SW 1271 (cell line): ENCODE measurements around the gene CRY1.
"Not testable (repeated sequence)": the region's sequence is repeated elsewhere in the genome, so short reads cannot be mapped to it uniquely, and the experiment has no call there.

Experiments
- DNase-seq, 2 experiments: peaks; one replicate each; lab custom pipeline; 2025; lab: John Stamatoyannopoulos, UW

CRY1 gene

GRCh38 chr12:107066691-107067090 is 26.7 kb downstream of the CRY1 start:
- no peak for DNase-seq

GRCh38 chr12:107064687-107065086 is 28.7 kb downstream of the CRY1 start:
- no peak for DNase-seq

- DNase-seq = no peak
Observed at GRCh38 chr12:107064243-107064642, 29.1 kb downstream of the CRY1 start.

- DNase-seq = no peak
Observed at GRCh38 chr12:107058190-107058589, 35.2 kb downstream of the CRY1 start.

GRCh38 chr12:107057071-107057834 is 36.1 kb downstream of the CRY1 start:
- no peak for DNase-seq

GRCh38 chr12:107053709-107054108 is 39.6 kb downstream of the CRY1 start:
- DNase-seq = no peak

- DNase-seq = no peak
Observed at GRCh38 chr12:107045186-107045585, 48.2 kb downstream of the CRY1 start.

GRCh38 chr12:107042801-107043200 is 50.5 kb downstream of the CRY1 start:
- DNase-seq = no peak

GRCh38 chr12:107035733-107036132 is 57.6 kb downstream of the CRY1 start:
- no peak for DNase-seq

GRCh38 chr12:107033758-107034739 is 59.3 kb downstream of the CRY1 start:
- DNase-seq = no peak

- no peak for DNase-seq
Observed at GRCh38 chr12:107032266-107032665, 61.1 kb downstream of the CRY1 start.

- no peak for DNase-seq
Observed at GRCh38 chr12:107031061-107031460, 62.3 kb downstream of the CRY1 start.

GRCh38 chr12:107029081-107029480 is 64.3 kb downstream of the CRY1 start:
- no peak for DNase-seq

- DNase-seq = peak; percentile 40 to 89
Observed at GRCh38 chr12:107027636-107028053, 65.7 kb downstream of the CRY1 start.

- no peak for DNase-seq
Observed at GRCh38 chr12:107026806-107027635, 66.3 kb downstream of the CRY1 start.

- not testable (repeated sequence) for DNase-seq
Observed at GRCh38 chr12:107026356-107026755, 67.0 kb downstream of the CRY1 start.

GRCh38 chr12:107025671-107026070 is 67.7 kb downstream of the CRY1 start:
- no peak for DNase-seq

- no peak for DNase-seq
Observed at GRCh38 chr12:107019546-107019945, 73.8 kb downstream of the CRY1 start.

- no peak for DNase-seq
Observed at GRCh38 chr12:107017042-107017441, 76.3 kb downstream of the CRY1 start.

- peak in 1 of 2 experiments; percentile 8 for DNase-seq
Observed at GRCh38 chr12:107014055-107014454, 79.3 kb downstream of the CRY1 start.

- DNase-seq = no peak
Observed at GRCh38 chr12:107012736-107013425, 80.5 kb downstream of the CRY1 start.
